Glomerular endothelial cell (primary cell): ENCODE measurements around the gene MTHFR. TPM values are rescaled to one million over a fixed set of nuclear protein-coding genes. Genes with fewer than 3 reads are reported as not detected.

Experiments
- DNase-seq: peaks from one replicate; pipeline ENCODE4 v3.0.0-alpha.2; 2011; ENCODE audit warnings: low read depth, low spot score; ENCODE audit errors: extremely low read depth
- total RNA-seq: library from RNA; depleted of rRNA; stranded (reverse); fragments of >200 nt; gene quantifications from 2 replicates; pipeline ENCODE4 v1.2.3, GENCODE V29; 2015

Gene MTHFR
- total RNA-seq, 1 donor from 2014 or later, result 27.4 TPM

- DNase-seq, result no peak
Observed at GRCh38 chr1:11799099-11799498, 6.7 kb downstream of the MTHFR start.

- peak; percentile 86 for DNase-seq
Observed at GRCh38 chr1:11797525-11798216, 8.1 kb downstream of the MTHFR start.

GRCh38 chr1:11796036-11796828 is 9.5 kb downstream of the MTHFR start:
- DNase-seq, result no peak

GRCh38 chr1:11795238-11795890 is 10.4 kb downstream of the MTHFR start:
- no peak for DNase-seq

- no peak for DNase-seq
Observed at GRCh38 chr1:11794446-11795237, 11.1 kb downstream of the MTHFR start.

GRCh38 chr1:11793819-11794218 is 11.9 kb downstream of the MTHFR start:
- no peak for DNase-seq

GRCh38 chr1:11792106-11792505 is 13.7 kb downstream of the MTHFR start:
- no peak for DNase-seq

- DNase-seq, result no peak
Observed at GRCh38 chr1:11790880-11791715, 14.7 kb downstream of the MTHFR start.

GRCh38 chr1:11790101-11790879 is 15.5 kb downstream of the MTHFR start:
- DNase-seq, result no peak

GRCh38 chr1:11789126-11790067 is 16.4 kb downstream of the MTHFR start:
- no peak for DNase-seq

GRCh38 chr1:11788549-11789053 is 17.2 kb downstream of the MTHFR start:
- no peak for DNase-seq

- no peak for DNase-seq
Observed at GRCh38 chr1:11787804-11788436, 17.8 kb downstream of the MTHFR start.

GRCh38 chr1:11787251-11787803 is 18.4 kb downstream of the MTHFR start:
- DNase-seq, result no peak

- no peak for DNase-seq
Observed at GRCh38 chr1:11786168-11786567, 19.6 kb downstream of the MTHFR start.

- DNase-seq, result no peak
Observed at GRCh38 chr1:11784993-11785769, 20.6 kb downstream of the MTHFR start.

- no peak for DNase-seq
Observed at GRCh38 chr1:11784256-11784992, 21.3 kb downstream of the MTHFR start.
